Stimulated activated CD8-positive, alpha-beta memory T cell treated with anti-CD3 and anti-CD28 coated beads, Interleukin-2, amount 100 ng/mL, for 48 hours (primary cell): ENCODE results near the gene REPIN1.

Experiments used
- DNase-seq, 2 donors: peaks; one replicate each; pipeline ENCODE4 v3.0.0-alpha.2; 2020; ENCODE audit warnings: low read depth in 2 of 2

Gene REPIN1

DNA sequence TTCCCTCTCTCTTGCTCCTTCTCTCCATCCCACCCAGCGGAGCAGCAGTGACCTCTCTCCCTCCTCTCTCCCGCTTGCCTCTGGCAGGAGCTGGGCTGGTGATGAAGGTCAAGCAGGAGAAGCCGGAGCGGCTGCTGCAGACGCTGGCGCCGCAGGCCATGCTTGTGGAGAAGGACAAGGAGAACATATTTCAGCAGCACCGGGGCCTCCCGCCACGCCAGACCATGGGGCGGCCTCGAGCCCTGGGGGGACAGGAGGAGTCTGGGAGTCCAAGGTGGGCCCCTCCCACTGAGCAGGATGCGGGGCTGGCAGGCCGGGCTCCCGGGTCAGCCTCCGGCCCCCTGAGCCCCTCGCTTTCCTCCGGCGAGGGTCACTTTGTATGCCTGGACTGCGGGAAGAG is 27.8 kb downstream of the REPIN1 start:
- DNase-seq, result no peak

DNA sequence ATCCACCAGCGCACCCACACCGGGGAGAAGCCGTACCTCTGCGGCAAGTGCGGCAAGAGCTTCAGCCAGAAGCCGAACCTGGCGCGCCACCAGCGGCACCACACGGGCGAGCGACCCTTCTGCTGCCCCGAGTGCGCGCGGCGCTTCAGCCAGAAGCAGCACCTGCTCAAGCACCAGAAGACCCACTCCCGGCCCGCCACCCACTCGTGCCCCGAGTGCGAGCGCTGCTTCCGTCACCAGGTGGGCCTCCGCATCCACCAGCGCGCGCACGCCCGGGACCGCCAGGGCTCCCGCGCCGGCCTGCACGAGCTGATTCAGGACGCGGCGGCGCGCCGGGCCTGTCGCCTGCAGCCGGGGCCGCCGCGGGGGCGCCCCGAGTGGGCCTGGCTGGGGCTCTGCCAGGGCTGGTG is 28.2 kb downstream of the REPIN1 start:
- DNase-seq, result no peak

DNA sequence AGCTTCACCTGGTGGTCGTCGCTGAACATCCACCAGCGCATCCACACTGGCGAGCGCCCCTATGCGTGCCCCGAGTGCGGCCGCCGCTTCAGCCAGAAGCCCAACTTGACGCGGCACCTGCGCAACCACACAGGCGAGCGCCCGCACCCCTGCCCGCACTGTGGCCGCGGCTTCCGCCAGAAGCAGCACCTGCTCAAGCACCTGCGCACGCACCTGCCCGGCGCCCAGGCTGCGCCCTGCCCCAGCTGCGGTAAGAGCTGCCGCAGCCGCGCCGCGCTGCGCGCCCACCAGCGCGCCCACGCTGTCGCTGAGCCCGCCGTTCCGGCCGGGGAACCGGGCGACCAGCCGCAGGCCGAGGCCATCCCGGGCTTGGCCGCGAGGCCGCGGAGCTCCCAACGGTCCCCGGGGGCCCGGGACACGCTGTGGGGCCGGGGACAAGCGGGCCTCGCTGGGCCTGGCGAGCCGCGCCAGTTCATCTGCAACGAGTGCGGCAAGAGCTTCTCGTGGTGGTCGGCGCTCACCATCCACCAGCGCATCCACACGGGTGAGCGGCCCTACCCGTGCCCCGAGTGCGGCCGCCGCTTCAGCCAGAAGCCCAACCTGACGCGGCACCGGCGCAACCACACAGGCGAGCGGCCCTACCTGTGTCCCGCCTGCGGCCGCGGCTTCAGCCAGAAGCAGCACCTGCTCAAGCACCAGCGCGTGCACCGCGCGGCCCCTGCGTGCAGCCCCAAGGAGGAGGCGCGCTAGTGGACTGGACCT is 28.9 kb downstream of the REPIN1 start:
- no peak for DNase-seq

DNA sequence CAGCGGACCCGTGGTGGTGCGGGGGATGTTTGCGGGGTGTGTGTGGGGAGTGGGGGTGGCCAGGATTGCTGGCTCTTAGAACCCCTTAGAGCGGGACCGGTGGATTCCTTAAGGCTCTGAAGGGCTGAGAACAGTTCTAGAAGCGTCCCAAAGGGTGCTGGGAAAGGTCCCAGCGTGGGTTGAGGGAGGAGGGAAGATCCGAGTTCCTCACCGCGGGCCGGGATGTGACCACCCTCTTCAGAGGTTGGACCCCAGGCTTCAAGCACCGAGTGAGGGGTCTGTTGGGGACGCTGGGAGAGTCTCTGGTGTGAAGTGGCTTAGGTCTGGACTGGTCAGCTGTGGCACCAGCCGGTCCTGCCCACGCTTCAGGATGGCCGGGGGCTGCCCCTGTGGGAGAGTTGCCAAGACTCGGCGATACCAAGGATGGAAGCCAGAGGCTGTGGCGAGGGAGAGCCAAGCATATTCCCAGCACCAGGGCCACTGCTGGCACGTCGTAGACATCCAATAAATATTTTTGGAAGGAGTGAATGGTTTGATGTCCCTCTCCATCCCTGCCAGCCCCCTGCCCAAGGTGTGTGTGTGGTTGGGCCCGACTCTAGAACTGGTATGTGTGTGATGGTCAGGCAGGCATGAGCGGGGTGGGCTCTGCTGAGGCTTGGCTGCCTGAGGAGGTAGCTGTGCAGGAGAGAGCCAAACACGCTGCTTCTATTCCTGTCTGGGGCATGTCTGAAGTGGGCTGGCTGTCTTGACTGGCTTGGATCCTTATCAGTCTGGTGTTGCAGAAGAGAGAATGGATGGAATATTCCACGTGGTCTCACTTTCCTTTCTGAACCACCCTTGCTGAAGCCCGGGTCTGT is 29.7 kb downstream of the REPIN1 start:
- DNase-seq, result no peak

DNA sequence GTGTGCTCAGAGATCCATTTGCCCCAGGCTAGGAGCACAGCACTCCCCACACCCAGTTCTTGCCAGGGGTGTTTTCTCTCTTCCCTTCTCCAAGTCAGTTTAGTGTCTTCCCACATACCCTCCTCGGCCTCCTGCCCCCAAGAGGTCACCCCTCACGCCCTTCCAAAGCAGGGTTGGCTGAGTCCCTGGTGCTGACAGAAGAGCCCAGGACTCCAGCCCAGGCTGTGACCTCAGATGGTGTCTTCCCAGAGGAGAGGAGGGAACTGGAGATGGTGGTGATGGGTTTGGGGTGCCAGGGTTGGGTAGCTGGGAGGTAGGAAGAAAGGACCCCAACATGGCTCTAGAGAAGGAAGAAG is 30.3 kb downstream of the REPIN1 start:
- DNase-seq, result no peak

DNA sequence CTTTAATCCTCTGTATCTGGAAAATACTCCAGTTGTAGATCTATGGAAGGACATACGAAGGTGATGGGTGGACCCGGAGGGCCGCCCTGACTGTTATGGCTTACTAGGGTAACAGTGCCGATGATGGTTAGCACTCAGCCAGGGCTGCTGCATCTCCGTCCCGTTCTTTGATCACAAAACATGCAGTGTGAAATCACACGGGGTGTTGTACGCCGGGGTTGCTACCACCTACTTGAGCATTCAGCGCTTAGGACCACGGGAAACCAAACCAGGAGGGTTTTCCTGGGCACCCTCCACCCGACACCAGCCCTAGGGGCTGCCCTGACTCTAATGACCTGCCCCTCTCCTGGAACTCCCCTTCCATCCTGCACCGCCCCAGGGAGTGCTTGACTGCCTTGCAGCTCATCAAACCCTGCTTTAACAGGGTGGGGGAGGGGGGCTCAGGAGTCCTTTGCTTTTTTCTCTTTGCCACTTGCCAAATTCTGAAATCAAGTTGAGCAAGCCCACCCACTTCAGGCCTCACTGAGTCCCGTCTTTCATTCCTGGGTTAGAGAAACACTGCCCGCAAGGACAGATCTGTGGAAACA is 30.9 kb downstream of the REPIN1 start:
- no peak for DNase-seq

DNA sequence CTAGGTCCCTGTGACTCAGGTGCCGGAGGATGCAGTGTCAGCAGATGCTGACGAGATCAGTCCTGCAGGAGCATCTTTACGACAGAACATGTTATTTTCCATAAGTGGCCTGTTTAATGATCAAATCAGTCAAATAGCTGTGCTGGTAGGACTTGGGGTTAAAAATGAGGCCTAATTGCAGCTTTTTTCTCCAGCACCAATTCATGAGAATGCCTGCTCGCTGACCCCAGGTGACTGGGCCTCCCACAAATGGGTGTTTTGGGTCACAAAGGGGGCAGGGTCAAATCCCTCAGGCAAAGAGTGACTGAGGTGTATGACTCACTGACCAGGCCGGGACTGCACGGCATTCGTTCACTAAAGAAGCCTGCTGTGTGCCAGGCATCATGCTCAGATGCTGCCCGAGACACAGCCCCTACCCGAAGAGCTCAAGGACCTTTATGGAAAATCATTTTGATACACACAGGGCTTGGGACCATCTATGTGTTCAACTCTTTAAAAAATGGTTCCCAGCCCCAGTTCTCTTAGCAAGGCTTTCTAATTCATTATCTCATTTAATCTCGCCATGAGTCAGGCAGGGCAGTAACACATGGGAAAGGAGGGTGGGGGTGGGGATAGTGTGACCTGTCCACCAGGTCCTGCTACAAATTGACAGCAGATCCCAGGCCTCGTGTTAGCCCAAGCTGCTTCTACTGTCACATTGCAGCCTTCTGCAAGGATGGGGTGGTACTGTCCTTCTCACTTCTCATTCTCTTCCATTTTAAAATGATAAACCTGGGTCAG is 31.6 kb downstream of the REPIN1 start:
- DNase-seq, result no peak

DNA sequence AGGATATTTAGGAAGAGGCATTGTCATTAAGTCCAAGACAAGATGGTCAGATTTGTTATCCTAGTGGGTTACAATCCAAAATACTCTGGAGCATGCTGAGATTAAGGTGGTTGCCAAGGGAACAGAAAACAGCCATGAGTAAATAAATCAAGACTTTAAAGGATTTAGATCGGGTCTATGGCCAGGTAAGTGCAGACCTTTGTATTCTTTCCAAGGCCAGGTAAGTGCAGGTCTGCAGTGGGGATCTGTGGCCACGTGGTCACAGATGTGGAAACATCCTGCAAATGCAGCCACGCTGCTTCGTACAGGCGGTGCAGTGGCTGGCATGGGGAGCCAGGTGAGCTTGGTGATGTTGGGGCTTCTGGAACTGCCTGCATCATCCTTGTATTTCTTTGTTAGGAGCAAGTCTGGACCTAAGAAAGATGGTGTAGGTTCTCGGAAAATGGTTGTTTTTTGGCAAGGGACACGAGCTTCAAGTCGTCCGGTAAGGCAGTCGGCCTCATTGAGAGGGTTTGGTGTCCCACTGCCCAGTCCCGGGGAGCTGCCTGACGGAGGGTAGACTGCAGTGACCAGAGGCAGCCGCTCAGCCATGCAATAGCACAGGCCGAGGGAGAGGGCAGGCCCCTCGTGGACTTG is 32.3 kb downstream of the REPIN1 start:
- DNase-seq, result no peak

DNA sequence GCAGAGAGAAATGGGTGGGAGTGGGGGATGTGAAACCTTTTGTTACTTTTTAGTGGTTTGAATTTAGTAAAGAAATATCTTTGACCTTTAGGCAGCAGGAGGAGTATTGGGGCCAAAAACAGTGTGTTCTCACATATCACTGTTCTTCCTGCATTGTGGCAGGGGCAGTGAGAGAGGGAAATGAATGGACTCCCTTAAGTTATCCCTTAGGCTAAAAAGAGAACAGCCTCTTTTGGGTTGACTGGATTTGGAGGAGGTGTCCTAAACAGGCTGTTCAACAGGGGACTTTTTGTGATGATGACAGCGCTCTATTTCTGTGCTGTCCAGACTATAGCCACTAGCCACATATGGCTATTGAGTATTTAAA is 32.8 kb downstream of the REPIN1 start:
- DNase-seq, result no peak

DNA sequence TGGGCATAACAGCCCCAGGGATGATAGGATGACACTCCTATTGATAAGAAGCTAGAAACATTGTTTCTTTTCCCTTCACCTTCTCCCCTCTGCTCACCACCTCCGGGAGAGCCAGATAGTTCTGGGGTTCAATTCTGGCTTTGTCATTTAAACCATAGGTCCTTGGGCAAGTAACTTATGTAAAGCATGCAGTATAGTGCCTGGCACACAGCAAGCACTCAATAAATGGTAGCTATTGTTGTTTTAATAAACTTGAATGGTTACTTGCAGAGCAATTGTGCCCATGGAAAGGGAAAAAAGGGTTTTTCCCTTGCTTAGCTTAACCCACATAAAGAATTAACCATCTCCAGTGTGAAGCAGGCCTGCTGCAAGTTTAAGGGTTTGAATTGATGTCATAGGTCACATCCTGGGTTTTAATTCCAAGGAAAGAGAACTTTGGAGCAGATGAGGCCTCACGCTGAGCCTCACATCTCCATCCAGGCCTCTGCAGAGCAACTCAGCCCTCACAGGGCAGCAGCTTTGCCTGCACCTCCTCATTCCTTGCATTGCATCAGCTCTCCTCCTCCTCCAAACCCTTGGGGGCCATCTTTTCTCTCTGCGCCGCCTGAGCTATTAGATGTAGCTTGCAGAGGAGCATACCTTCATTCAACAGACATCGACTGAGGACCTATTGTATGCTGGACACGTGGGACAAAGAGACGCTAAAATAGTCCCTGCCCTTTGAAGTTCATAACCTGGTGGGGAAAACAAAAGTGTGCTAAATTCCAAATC is 33.4 kb downstream of the REPIN1 start:
- no peak for DNase-seq

DNA sequence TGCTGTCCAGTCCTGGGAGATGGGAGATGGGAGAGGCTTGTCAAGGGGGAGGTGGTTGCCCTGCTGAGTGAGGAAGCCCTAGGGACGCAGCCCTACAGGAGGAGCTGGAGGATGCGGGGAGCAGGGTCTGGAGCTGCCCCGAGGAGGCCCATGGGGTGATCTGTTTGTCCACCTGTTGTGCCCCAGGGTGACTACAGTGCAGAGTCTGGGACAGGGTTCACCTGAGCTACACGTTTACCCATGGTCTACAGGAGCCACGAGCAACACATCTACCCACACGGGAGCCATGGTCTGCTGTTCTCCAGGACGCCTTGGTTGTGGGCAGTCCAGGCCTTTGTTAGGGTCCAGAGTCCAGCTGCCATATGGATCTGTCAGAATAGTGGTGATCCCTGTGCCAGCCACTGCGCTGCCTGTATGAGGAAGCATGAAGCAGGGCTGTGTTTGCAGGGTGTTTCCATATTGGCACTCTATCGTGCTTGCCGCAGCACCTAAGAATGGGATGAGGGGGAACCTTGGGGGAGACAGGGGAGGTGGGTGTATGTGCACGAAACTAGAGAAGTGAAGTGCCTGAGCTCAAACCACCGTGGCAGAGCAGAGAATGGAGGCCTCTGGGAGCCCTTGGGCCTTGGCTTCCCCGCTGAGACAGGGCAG is 34.2 kb downstream of the REPIN1 start:
- no peak for DNase-seq

DNA sequence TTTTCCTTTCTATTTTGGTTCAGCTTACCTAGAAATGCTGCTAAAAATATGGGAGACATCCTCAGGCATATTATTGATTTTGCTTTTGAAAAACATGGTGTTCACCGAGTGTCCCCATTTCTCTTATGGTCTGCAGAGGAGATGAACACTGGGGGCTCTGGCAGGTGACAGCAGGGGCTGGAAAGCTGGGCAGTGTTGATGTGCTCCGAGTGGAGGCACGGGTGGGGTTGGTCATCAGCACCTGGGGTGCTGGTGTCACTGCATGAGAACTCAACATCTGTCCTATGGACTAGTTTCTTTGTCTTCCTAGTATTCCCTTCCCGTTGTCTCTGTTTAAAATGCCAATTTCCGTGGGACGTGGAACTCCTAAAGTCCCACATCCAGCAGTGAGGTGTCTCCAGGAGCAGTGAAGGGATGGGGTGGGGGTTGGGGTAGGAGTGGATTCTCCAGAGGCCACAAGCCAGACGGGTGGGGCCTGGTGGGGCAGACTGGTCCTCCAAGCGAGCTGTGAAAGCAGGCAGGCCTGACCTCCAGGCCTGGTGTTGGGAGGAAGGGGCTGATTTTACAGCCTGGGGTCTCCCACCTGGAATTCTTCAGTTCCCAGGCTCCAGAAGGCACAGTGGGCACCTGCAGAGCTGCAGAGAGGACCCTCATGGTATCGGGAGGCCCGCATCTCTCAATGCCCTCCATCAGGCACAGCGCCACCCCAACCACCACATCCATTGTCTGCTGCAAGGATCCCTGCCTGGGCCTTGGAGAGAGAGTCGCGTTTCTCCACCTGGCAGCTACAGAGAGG is 35.0 kb downstream of the REPIN1 start:
- DNase-seq, result no peak

DNA sequence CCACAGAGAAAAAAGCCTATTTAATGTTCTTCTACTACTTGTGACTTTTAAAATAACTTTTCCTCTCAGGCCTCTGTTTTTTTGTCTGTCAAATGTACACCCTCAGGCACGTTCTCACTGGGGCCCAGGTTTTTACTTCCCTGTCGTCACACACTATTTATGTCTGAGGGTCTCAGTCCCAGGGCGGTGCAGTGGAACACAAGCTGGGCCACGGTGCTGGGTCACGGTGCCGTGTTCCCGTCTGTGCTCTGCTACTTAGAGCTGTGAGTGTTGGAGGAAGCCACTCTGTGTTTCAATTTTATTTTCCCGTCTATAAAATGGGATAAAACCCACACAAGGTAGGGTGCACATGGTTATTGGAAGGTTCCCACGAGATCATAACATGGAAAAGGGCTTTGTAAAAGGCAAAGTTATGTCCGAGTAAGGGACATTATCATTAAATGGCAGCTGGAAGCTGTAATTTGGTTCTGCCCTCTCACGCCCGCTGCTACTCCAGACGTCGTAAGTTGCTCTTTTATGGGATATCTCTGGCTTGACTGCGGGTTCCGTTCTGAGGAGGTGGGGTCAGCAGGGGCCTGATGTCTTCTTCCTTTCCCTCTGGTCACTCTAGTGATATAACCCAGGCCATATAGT is 35.7 kb downstream of the REPIN1 start:
- DNase-seq, result no peak

DNA sequence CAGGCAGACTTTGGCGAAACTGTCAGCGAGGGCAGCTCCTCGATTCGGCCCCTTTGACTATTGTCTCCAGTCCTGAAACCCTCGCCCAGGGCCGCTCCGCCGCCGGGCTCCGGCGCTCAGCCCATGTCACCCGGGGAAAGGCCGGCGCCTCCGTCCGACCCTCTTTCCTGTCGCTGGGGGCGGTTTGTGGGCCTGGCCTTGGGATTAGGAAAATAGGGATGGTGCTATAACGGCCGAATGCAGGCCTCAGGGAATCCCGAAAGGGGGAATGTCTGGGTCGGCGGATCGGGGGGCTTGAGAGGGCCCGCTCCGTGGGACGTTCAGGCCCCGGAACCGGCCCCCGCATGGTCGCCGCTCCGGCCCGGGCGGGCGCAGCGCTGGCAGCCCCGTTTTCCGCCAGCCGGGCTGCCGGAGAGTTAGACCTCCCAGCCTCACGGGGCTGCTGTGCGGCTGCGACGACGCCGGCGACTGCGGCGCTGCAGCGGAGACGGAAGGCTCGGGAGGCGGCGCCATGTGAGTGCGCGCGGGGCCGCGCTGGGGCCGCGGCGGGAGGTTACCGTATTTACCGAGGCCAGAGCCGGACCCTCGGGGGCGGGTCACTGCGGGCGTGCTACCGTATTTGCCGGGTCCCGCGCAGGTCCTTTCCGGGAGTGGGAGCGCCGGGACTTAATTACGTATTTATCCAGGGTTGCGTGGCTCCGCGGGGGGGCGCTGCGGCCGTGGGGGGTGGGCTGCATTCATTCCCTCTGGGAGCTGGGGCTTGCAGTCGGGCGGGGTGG is 36.4 kb downstream of the REPIN1 start:
- DNase-seq, result peak; percentile 70 to 74

DNA sequence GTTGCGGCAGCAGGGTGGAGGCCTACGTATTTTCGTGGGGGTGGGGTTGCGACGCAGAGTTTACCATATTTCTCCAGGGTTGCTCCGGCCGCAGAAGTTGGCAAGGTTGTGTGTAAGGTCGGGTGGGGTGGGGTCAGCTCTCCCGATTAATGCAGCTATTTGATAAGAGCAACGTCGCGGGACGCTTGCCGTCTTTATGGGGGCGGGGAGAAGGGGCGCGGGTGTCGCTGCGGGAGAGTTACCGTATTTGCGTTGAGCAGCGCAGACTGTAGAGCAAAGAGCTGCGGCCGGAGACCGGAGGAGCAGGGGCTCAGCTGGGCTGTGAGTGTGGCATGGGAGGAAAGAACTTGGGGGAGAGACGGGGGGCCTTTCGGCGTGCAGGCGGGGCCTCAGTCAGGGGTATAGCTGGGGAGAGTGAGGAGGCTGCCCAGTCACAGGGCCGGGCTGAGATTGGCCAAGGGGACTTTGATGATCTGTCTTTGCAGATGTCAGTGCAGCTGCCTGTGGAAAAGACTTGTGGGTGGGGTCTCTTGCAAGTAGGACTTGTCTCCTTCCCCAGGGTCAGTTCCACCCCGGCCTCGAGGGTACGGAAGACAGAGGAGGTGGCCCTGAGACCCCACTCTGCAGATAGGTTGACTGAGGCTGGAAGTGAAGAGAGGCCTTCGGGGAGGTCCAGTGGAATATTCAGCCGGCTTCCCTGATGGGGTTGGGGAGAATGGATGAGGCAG is 37.1 kb downstream of the REPIN1 start:
- DNase-seq, result peak in 1 of 2 donors; percentile 16

DNA sequence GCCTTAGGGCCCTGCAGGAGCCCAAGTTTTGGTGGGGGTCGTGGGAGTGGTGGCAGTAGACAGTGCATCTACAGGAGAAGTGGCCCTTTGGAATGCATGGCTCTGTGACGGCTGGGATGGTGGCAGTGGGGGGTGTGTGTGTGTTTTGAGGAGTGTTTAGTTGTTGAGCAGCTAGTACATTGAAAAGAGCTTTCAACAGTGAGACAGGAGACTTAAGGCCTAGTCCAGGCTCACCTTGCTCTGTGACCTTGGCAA is 37.6 kb downstream of the REPIN1 start:
- DNase-seq, result no peak

DNA sequence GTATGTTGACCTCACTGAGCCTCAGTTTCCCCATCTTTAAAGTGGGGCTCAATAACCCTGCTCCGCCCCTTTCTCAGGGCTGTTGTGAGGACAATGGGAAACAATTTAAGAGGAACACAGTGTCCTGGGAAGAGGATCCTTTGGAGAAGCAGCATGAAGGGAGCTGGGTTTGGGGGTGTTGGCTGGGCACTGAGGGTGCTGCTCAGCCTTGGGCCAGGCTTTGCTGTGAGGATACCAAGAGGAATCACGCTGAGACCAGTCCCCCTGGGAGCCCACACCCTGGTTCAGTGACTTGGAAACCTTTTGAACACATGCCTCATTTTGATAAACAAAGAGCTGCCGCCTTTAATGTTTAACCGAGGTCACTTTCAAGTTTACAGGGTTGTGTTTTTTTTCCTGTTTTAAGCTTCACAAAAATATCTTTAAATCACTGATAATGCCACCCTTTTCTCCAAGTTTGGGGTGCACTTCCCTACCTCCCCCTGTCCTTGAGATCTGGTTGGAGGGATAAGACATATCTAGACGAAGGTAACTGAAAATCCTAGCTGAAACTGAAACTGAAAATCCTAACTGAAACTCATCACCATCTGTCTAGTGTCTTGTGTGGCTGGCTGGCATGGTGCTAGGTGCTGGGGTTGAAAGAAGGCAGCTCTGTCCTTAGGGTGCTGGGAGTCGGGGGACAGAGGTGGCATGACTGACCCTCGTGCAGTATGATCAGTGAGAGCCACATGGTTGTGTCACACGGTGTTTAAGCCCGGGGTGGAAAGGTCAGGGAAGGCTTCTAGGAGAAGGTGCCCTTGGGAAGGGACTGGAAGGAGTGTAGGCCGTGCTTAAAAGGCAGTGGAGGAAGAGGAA is 38.2 kb downstream of the REPIN1 start:
- DNase-seq, result no peak
